H9 (cell line): ENCODE results near the gene SCGB1A1. TPM values are rescaled to one million over a fixed set of nuclear protein-coding genes. Genes with fewer than 3 reads are reported as not detected.

Experiments
- DNase-seq: peaks from one replicate; pipeline ENCODE4 v3.0.0-alpha.2; 2017
- H2AFZ ChIP-seq: one replicate; pipeline ENCODE4 v1.6.1; 2013; ENCODE audit warnings: mild to moderate bottlenecking, low read length, control low read depth, moderate library complexity
- H2AK5ac ChIP-seq: 2 replicates; pipeline ENCODE4 v1.6.1; 2013; ENCODE audit warnings: low read length, control low read depth, mixed read lengths; ENCODE audit not compliant: insufficient read length
- H2BK120ac ChIP-seq: one replicate; pipeline ENCODE4 v1.6.1; 2013; ENCODE audit warnings: low read depth, mild to moderate bottlenecking, low read length, control low read depth, inconsistent platforms; ENCODE audit not compliant: poor library complexity, severe bottlenecking
- H2BK12ac ChIP-seq: 2 replicates; pipeline ENCODE4 v1.6.1; 2013; ENCODE audit warnings: low read length, control low read depth, mixed read lengths, low read depth; ENCODE audit not compliant: insufficient read length
- H2BK15ac ChIP-seq: 2 replicates; pipeline ENCODE4 v1.6.1; 2013; ENCODE audit warnings: low read depth, low read length, control low read depth
- H2BK20ac ChIP-seq: one replicate; pipeline ENCODE4 v1.6.1; 2013; ENCODE audit warnings: low read depth, mild to moderate bottlenecking, low read length, control low read depth, inconsistent platforms; ENCODE audit not compliant: poor library complexity, severe bottlenecking
- H2BK5ac ChIP-seq: 2 replicates; pipeline ENCODE4 v1.6.1; 2013; ENCODE audit warnings: low read length, control low read depth, mixed read lengths; ENCODE audit not compliant: insufficient read length
- H3K14ac ChIP-seq: 2 replicates; pipeline ENCODE4 v1.6.1; 2013; ENCODE audit warnings: low read length, control low read depth; ENCODE audit not compliant: insufficient read depth
- H3K18ac ChIP-seq: 2 replicates; pipeline ENCODE4 v1.6.1; 2013; ENCODE audit warnings: low read depth, mild to moderate bottlenecking, mixed read lengths, low read length, control low read depth; ENCODE audit not compliant: insufficient read length
- H3K23ac ChIP-seq: 2 replicates; pipeline ENCODE4 v1.6.1; 2013; ENCODE audit warnings: low read length, control low read depth, mixed read lengths, low read depth; ENCODE audit not compliant: insufficient read length
- H3K23me2 ChIP-seq: 2 replicates; pipeline ENCODE4 v1.6.1; 2013; ENCODE audit warnings: low read depth, mild to moderate bottlenecking, mixed read lengths, low read length, control low read depth; ENCODE audit not compliant: insufficient read length, poor library complexity, severe bottlenecking
- H3K27ac ChIP-seq: 2 replicates; pipeline ENCODE4 v1.5.1; 2013; ENCODE audit warnings: low read length, control low read depth, mixed read lengths, low read depth; ENCODE audit not compliant: insufficient read length
- H3K27me3 ChIP-seq: 2 replicates; pipeline ENCODE4 v1.6.1; 2013; ENCODE audit warnings: low read length, control low read depth, inconsistent platforms; ENCODE audit not compliant: insufficient read depth
- H3K4ac ChIP-seq: 2 replicates; pipeline ENCODE4 v1.6.1; 2013; ENCODE audit warnings: low read depth, mild to moderate bottlenecking, control low read depth, inconsistent platforms, low read length, moderate library complexity
- H3K4me1 ChIP-seq: 2 replicates; pipeline ENCODE4 v1.6.1; 2013; ENCODE audit warnings: low read length, control low read depth, inconsistent platforms; ENCODE audit not compliant: insufficient read depth
- H3K4me2 ChIP-seq: 2 replicates; pipeline ENCODE4 v1.6.1; 2013; ENCODE audit warnings: low read length, control low read depth, mixed read lengths; ENCODE audit not compliant: insufficient read length, insufficient read depth
- H3K56ac ChIP-seq: 2 replicates; pipeline ENCODE4 v1.6.1; 2013; ENCODE audit warnings: low read depth, mild to moderate bottlenecking, mixed read lengths, low read length, control low read depth; ENCODE audit not compliant: insufficient read length
- H3K79me1 ChIP-seq: 2 replicates; pipeline ENCODE4 v1.6.1; 2013; ENCODE audit warnings: low read depth, mild to moderate bottlenecking, moderate library complexity, low read length, control low read depth, inconsistent platforms; ENCODE audit not compliant: insufficient read depth, poor library complexity, severe bottlenecking
- H3K79me2 ChIP-seq: 2 replicates; pipeline ENCODE4 v1.6.1; 2013; ENCODE audit warnings: low read length, control low read depth, inconsistent platforms; ENCODE audit not compliant: insufficient read depth
- H3K9ac ChIP-seq: 2 replicates; pipeline ENCODE4 v1.6.1; 2013; ENCODE audit warnings: low read length, control low read depth, mixed read lengths; ENCODE audit not compliant: insufficient read length; ENCODE audit errors: extremely low read depth
- H3K9me3 ChIP-seq: one replicate; pipeline ENCODE4 v1.6.1; 2013; ENCODE audit warnings: low read depth, low read length, inconsistent platforms; ENCODE audit not compliant: control insufficient read depth
- H3T11ph ChIP-seq: one replicate; pipeline ENCODE4 v1.6.1; 2013; ENCODE audit warnings: mild to moderate bottlenecking, low read length, control low read depth, inconsistent platforms
- H4K20me1 ChIP-seq: one replicate; pipeline ENCODE4 v1.6.1; 2013; ENCODE audit not compliant: control insufficient read depth, insufficient read length, insufficient read depth
- H4K5ac ChIP-seq: 2 replicates; pipeline ENCODE4 v1.6.1; 2013; ENCODE audit warnings: low read depth, mild to moderate bottlenecking, mixed read lengths, low read length, control low read depth; ENCODE audit not compliant: insufficient read length
- H4K8ac ChIP-seq: replicated peaks from 2 replicates; pipeline ENCODE4 v1.6.1; 2013; ENCODE audit warnings: low read length, control low read depth, mixed read lengths, low read depth; ENCODE audit not compliant: insufficient read length
- H4K91ac ChIP-seq: 2 replicates; pipeline ENCODE4 v1.6.1; 2013; ENCODE audit warnings: low read depth, mild to moderate bottlenecking, moderate library complexity, mixed read lengths, low read length, control low read depth; ENCODE audit not compliant: insufficient read length
- H3K27ac Mint-ChIP-seq, 3 experiments: 2 replicates in 2 of 3; 3 replicates in 1 of 3; pipeline ENCODE4 v1.8.0; 2020 to 2021; ENCODE audit warnings: mixed read lengths in 3 of 3, mild to moderate bottlenecking in 1 of 3, moderate library complexity in 1 of 3
- H3K27me3 Mint-ChIP-seq: 2 replicates; pipeline ENCODE4 v1.8.0; 2021; ENCODE audit warnings: low read depth, mild to moderate bottlenecking, moderate library complexity, mixed read lengths
- H3K36me3 Mint-ChIP-seq, 3 experiments: 2 replicates in 2 of 3; 3 replicates in 1 of 3; pipeline ENCODE4 v1.8.0; 2020 to 2021; ENCODE audit warnings: low read depth in 3 of 3, mixed read lengths in 3 of 3; ENCODE audit not compliant: insufficient read depth in 1 of 3
- H3K4me1 Mint-ChIP-seq, 2 experiments: 2 replicates each; pipeline ENCODE4 v1.8.0; 2020; ENCODE audit warnings: mixed read lengths in 2 of 2
- H3K4me3 Mint-ChIP-seq, 2 experiments: 2 replicates in 1 of 2; 3 replicates in 1 of 2; pipeline ENCODE4 v1.8.0; 2020 to 2021; ENCODE audit warnings: mild to moderate bottlenecking in 2 of 2, mixed read lengths in 2 of 2, moderate library complexity in 1 of 2
- H3K9me3 Mint-ChIP-seq, 2 experiments: 2 replicates in 1 of 2; 3 replicates in 1 of 2; pipeline ENCODE4 v1.8.0; 2020; ENCODE audit warnings: mild to moderate bottlenecking in 2 of 2, mixed read lengths in 2 of 2, moderate library complexity in 1 of 2
- WGBS: extraction: QIAGEN DNeasy Blood & Tissue Kit; methylation state at CpG from one replicate; pipeline ENCODE4 v1.1.7; 2013; ENCODE audit warnings: missing lambda C conversion rate, low lambda C conversion rate, mixed read lengths; ENCODE audit not compliant: insufficient read length; ENCODE audit errors: extremely low coverage; 5-methylcytosine and 5-hydroxymethylcytosine counted together
- total RNA-seq: library from RNA; stranded (reverse); gene quantifications from 2 replicates; pipeline ENCODE4 v1.2.1, GENCODE V29; 2021
- TF ChIP-seq, protein P1 (sequence below): fragments of 200-600 bp; sonication (generic); conservative IDR thresholded peaks from 3 replicates; pipeline ENCODE4 v1.8.0; 2021; ENCODE audit warnings: antibody characterized with exemption, mild to moderate bottlenecking

The SCGB1A1 gene
- total RNA-seq, 1 experiment from 2014 or later = not detected

GRCh38 chr11:62393735-62394134, 25.1 kb upstream of the SCGB1A1 start:
- no peak overlapping the region for H3K27ac ChIP-seq
- no peaks in the 10 kb centered on the region for H3K79me1 ChIP-seq
- H3K9ac ChIP-seq = no peak overlapping the region
- Mint-ChIP-seq H3K27me3 (no peaks in the 10 kb centered on the region), H3K27ac (no peak overlapping the region), H3K36me3 (no peaks in the 10 kb centered on the region), H3K4me3 (no peak overlapping the region), H3K4me1 (peaks cover 9 to 28% of the 10 kb centered on the region in 2 experiments), H3K9me3 (no peaks in the 10 kb centered on the region)
- H3K4me2 ChIP-seq = no peak overlapping the region
- WGBS = no CpG with 5 or more reads among the region's 5 CpGs
- no peak overlapping the region for H3K4ac ChIP-seq
- no peak overlapping the region for H2AFZ ChIP-seq
- H3K23ac ChIP-seq = no peak overlapping the region
- DNase-seq = no peak
- no peak overlapping the region for H3T11ph ChIP-seq
- H3K14ac ChIP-seq = no peak overlapping the region
- H2BK120ac ChIP-seq = no peak overlapping the region
- H4K8ac ChIP-seq = no peak overlapping the region
- no peak overlapping the region for H4K91ac ChIP-seq
- H2BK20ac ChIP-seq = no peak overlapping the region
- H4K20me1 ChIP-seq = no peaks in the 10 kb centered on the region
- no peak overlapping the region for H2AK5ac ChIP-seq
- no peak overlapping the region for H4K5ac ChIP-seq
- no peak overlapping the region for H2BK12ac ChIP-seq
- H3K23me2 ChIP-seq = peaks cover 6% of the 10 kb centered on the region
- H3K4me1 ChIP-seq = peaks cover 4% of the 10 kb centered on the region; the same call in 1 of the 2 replicates
- H3K56ac ChIP-seq = no peak overlapping the region
- no peak overlapping the region for H2BK15ac ChIP-seq
- TF ChIP-seq, protein P1, sequence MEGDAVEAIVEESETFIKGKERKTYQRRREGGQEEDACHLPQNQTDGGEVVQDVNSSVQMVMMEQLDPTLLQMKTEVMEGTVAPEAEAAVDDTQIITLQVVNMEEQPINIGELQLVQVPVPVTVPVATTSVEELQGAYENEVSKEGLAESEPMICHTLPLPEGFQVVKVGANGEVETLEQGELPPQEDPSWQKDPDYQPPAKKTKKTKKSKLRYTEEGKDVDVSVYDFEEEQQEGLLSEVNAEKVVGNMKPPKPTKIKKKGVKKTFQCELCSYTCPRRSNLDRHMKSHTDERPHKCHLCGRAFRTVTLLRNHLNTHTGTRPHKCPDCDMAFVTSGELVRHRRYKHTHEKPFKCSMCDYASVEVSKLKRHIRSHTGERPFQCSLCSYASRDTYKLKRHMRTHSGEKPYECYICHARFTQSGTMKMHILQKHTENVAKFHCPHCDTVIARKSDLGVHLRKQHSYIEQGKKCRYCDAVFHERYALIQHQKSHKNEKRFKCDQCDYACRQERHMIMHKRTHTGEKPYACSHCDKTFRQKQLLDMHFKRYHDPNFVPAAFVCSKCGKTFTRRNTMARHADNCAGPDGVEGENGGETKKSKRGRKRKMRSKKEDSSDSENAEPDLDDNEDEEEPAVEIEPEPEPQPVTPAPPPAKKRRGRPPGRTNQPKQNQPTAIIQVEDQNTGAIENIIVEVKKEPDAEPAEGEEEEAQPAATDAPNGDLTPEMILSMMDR = no peak
- H2BK5ac ChIP-seq = no peak overlapping the region
- H3K79me2 ChIP-seq = no peaks in the 10 kb centered on the region
- no peaks in the 10 kb centered on the region for H3K27me3 ChIP-seq
- no peaks in the 10 kb centered on the region for H3K9me3 ChIP-seq
- no peak overlapping the region for H3K18ac ChIP-seq
